Kidney epithelial cell (primary cell): ENCODE results near the gene SKAP1. TPM values are rescaled to one million over a fixed set of nuclear protein-coding genes. Genes with fewer than 3 reads are reported as not detected.

Experiments used
- DNase-seq: peaks from one replicate; pipeline ENCODE4 v3.0.0-alpha.2; 2010; ENCODE audit warnings: low read depth
- H3K27me3 ChIP-seq: 2 replicates; pipeline ENCODE4 v1.6.0; 2011; ENCODE audit warnings: low read length; ENCODE audit not compliant: control insufficient read depth, insufficient read depth
- H3K36me3 ChIP-seq: 2 replicates; pipeline ENCODE4 v1.5.1; 2011; ENCODE audit warnings: low read length; ENCODE audit not compliant: control insufficient read depth, insufficient read depth
- H3K4me3 ChIP-seq: 2 replicates; pipeline ENCODE4 v1.5.1; 2011; ENCODE audit warnings: low read depth, mild to moderate bottlenecking, control low read depth, low read length
- CTCF ChIP-seq: IDR thresholded peaks from 2 replicates; pipeline ENCODE4 v1.5.1; 2011; ENCODE audit warnings: mild to moderate bottlenecking, moderate library complexity, low read length, control low read depth, inconsistent platforms; ENCODE audit not compliant: insufficient read depth, poor library complexity, severe bottlenecking
- total RNA-seq: library from RNA; depleted of rRNA; stranded (reverse); fragments of >200 nt; gene quantifications from 2 replicates; pipeline ENCODE4 v1.2.3, GENCODE V29; 2015

Gene SKAP1
- total RNA-seq, 1 donor from 2014 or later = 5.6 TPM

DNA sequence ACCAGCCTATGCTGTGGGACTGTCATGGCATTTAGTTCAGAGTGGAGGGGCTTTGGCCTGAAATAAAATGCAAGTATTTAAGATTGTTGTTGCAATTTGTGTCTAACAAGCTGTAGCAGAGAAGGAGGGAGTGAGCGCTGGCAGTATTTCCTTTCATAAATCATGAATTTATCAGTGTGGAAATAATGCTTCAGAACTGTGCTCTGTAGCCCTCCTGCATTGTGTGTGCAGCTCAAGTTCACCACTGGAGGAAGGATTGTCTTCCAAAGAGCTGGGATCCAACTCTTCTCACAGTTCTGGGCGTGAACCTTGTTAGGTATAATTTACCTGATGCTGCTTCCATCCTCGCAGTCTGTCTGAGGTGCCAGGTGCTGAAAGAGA is 307.4 kb downstream of the SKAP1 start:
- TF ChIP-seq CTCF = no peak
- DNase-seq = no peak
- H3K36me3 ChIP-seq = peaks cover 1% of the 10 kb centered on the region
- H3K27me3 ChIP-seq = no peaks in the 10 kb centered on the region
- H3K4me3 ChIP-seq = no peak overlapping the region

- no peaks in the 10 kb centered on the region for H3K27me3 ChIP-seq
- no peak for TF ChIP-seq CTCF
- no peak for DNase-seq
- H3K36me3 ChIP-seq = peaks cover 1% of the 10 kb centered on the region
- no peak overlapping the region for H3K4me3 ChIP-seq
Measured at GRCh38 chr17:48121923-48122664, 307.9 kb downstream of the SKAP1 start.

DNA sequence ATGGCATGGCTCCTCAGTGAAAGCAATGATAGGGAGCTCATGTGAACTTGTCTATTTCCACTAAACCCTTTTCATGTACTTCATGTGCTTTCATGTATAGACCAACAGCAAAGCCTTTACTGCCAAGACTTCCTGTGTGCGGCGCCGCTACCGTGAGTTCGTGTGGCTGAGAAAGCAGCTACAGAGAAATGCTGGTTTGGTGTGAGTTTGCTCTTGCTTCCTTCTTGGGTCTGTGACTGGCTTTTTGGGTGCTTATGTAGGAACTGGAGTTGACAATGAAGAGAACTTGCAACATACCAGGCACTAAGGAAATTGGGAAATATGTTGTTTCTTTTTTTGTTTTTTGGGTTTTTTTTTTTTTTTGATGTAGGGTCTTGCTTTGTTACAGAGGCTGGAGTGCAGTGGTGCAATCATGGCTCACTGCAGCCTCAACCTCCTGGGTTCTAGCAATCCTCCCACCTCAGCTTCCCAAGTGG is 316.8 kb downstream of the SKAP1 start:
- TF ChIP-seq CTCF = no peak
- DNase-seq = no peak
- Histone ChIP-seq H3K27me3 (no peaks in the 10 kb centered on the region), H3K4me3 (no peak overlapping the region), H3K36me3 (peaks cover 1% of the 10 kb centered on the region)

GRCh38 chr17:48111937-48112241 is 318.1 kb downstream of the SKAP1 start:
- Histone ChIP-seq H3K36me3 (peaks cover 1% of the 10 kb centered on the region), H3K4me3 (no peak overlapping the region), H3K27me3 (no peaks in the 10 kb centered on the region)
- TF ChIP-seq CTCF = no peak
- no peak for DNase-seq

DNA sequence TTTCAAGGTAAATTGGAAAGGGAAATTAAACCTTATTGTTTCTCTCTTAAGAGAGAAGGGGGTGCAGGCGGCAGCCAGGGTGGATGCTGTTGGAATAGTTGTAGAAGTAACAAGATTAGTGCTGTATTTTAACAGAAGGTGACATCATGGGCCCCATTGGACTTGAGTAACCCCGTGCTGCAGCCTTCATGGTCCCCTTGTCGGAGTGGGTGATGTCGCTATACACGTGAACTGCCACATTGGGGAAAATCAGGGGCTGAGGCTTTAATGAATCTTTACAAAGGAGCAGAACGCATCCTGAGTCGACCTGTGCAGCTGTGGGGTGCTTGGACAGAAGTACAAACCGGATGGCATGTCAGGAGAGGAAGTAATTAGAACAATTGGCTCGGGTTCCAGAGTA is 319.3 kb downstream of the SKAP1 start:
- no peak for DNase-seq

More for the DNA sequence above, 319.3 kb downstream of the SKAP1 start:
- Histone ChIP-seq H3K4me3 (no peak overlapping the region), H3K36me3 (peaks cover 1% of the 10 kb centered on the region), H3K27me3 (no peaks in the 10 kb centered on the region)
- TF ChIP-seq CTCF = no peak
